Measurements from ENCODE around the gene WFIKKN2.

Gene WFIKKN2

DNA sequence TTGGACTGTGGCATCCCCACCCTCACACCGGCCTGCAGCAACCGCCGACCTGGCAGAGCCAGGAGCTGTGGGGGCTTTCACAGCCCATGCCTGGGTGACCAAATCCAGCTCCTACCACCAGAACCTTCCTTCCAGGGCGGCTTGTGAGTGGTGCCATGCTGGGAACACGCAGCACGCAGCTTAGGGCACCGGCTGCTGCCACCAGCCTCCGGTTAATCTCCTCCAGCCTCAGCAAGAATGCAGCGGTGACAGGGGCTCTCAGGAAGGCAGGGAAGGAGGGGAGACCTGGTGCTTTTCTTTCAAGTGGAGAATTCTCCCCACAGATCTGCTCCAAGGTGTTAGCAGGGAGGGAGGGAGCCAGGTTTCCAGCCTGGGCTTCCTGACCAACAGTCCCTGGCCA, 35.8 kb upstream of the WFIKKN2 start:
- Histone ChIP-seq H3F3A (ENCODE audit: insufficient read depth, low read length) (no peaks in the 10 kb centered on the region), H3K9me2 (ENCODE audit: low read depth, low read length) (no peaks in the 10 kb centered on the region), H3K4me1 (ENCODE audit: insufficient read depth, low read length, severe bottlenecking) (no peaks in the 10 kb centered on the region), H3K36me3 (ENCODE audit: insufficient read depth, low read length) (no peaks in the 10 kb centered on the region), H3K4me2 (ENCODE audit: low read length) (no peak overlapping the region), H3K4me3 (ENCODE audit: low read depth, low read length, poor library complexity, severe bottlenecking) (no peak overlapping the region), H3K79me2 (ENCODE audit: insufficient read depth, low read length) (no peaks in the 10 kb centered on the region), H2AFZ (ENCODE audit: low read length) (no peak overlapping the region), H3K27ac (ENCODE audit: low read depth, low read length, poor library complexity, severe bottlenecking) (no peak overlapping the region), H3K27me3 (ENCODE audit: insufficient read depth, low read length) (peaks cover 4% of the 10 kb centered on the region; the same call in 1 of the 2 replicates), H3K9me3 (ENCODE audit: low read length) (no peaks in the 10 kb centered on the region), H4K20me1 (ENCODE audit: insufficient read depth, low read length) (no peaks in the 10 kb centered on the region), H3K9ac (ENCODE audit: low read length) (no peak overlapping the region)
- TF ChIP-seq, protein P1, sequence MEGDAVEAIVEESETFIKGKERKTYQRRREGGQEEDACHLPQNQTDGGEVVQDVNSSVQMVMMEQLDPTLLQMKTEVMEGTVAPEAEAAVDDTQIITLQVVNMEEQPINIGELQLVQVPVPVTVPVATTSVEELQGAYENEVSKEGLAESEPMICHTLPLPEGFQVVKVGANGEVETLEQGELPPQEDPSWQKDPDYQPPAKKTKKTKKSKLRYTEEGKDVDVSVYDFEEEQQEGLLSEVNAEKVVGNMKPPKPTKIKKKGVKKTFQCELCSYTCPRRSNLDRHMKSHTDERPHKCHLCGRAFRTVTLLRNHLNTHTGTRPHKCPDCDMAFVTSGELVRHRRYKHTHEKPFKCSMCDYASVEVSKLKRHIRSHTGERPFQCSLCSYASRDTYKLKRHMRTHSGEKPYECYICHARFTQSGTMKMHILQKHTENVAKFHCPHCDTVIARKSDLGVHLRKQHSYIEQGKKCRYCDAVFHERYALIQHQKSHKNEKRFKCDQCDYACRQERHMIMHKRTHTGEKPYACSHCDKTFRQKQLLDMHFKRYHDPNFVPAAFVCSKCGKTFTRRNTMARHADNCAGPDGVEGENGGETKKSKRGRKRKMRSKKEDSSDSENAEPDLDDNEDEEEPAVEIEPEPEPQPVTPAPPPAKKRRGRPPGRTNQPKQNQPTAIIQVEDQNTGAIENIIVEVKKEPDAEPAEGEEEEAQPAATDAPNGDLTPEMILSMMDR (IDR thresholded peaks at IDR 0.05; ENCODE audit: low read length), result no peak
- TF ChIP-seq EZH2 (IDR thresholded peaks at IDR 0.05; ENCODE audit: borderline replicate concordance, low read length), result no peak

DNA sequence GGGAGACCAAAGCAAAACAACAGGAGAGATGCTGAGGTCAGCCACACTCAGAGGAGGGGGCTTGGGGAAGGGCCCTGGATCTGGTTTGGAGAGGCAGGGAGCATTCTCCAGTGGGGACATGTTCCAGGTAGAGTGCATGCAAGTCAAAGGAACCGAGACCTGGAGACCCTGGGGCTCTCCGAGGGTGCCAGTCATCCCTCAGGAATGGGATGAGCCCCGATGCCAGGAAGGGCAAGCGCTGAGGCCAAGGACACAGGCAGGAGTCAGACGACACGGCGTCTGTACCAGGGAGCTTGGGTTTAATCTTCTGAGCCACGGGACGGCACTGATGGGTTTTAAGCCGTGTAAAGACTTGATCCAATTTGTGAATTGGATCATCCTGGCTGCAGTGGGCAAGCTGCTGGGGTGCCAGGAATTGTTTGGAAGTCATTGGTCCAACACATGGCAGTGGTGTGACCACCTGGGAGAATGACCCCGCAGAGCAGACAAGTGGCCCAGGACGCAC, 35.1 kb upstream of the WFIKKN2 start:
- Histone ChIP-seq H3K4me3 (ENCODE audit: low read depth, low read length, poor library complexity, severe bottlenecking) (no peak overlapping the region), H3K9ac (ENCODE audit: low read length) (no peak overlapping the region), H3K9me2 (ENCODE audit: low read depth, low read length) (no peaks in the 10 kb centered on the region), H2AFZ (ENCODE audit: low read length) (no peak overlapping the region), H3K36me3 (ENCODE audit: insufficient read depth, low read length) (no peaks in the 10 kb centered on the region), H3K4me1 (ENCODE audit: insufficient read depth, low read length, severe bottlenecking) (no peaks in the 10 kb centered on the region), H3F3A (ENCODE audit: insufficient read depth, low read length) (no peaks in the 10 kb centered on the region), H3K4me2 (ENCODE audit: low read length) (no peak overlapping the region), H4K20me1 (ENCODE audit: insufficient read depth, low read length) (no peaks in the 10 kb centered on the region), H3K9me3 (ENCODE audit: low read length) (no peaks in the 10 kb centered on the region), H3K79me2 (ENCODE audit: insufficient read depth, low read length) (no peaks in the 10 kb centered on the region), H3K27me3 (ENCODE audit: insufficient read depth, low read length) (peaks cover 4% of the 10 kb centered on the region; the same call in 1 of the 2 replicates), H3K27ac (ENCODE audit: low read depth, low read length, poor library complexity, severe bottlenecking) (no peak overlapping the region)
- TF ChIP-seq EZH2 (IDR thresholded peaks at IDR 0.05; ENCODE audit: borderline replicate concordance, low read length), result no peak
- TF ChIP-seq, protein P1 (IDR thresholded peaks at IDR 0.05; ENCODE audit: low read length), result no peak

DNA sequence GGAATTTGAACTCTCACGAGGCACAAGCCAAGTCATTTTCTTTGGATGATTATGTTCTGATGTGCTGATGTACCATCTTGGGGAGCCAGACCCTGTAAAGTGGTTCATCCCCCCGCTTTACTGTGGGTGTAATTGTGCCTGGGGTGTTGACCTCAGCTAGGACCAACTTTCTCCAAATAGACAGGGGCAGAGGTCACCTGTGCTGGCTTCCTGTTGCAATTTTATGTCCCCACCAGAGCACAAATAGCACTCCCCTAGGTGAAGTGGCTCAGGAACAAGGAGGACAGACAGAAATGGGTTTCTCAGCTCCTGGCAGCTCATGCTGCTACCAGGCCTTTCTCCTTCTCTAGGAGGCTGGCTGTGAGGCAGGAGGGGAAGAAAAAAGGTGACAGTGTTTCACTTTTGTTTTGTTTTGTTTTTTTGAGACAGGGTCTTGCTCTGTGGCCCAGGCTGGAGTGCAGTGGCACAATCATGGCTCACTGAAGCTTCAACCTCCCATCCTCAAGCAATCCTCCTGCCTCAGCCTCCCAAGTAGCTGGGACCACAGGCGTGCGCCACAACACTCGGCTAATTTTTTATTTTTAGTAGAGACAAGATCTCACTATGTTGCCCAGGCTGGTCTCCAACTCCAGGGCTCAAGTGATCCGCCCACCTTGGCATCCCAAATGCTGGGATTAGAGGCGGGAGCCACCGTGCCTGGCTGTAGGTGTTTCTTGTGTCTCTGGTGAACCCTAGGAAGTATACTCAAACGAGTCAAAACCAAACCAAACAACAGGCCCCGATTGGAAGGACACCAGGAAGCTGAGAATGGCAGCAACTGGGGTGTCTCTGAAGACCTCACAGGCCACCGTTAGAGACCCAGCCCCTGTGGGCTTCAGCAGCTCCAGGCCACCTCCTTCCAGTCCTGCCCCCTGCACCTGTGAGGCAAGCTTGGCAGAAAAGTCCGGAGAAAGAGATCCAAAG, 32.5 kb upstream of the WFIKKN2 start:
- no peaks in the 10 kb centered on the region for H3K9me2 ChIP-seq (ENCODE audit: low read depth, low read length)
- H3K4me1 ChIP-seq (ENCODE audit: insufficient read depth, low read length, severe bottlenecking), result no peaks in the 10 kb centered on the region
- no peaks in the 10 kb centered on the region for H3F3A ChIP-seq (ENCODE audit: insufficient read depth, low read length)
- no peak overlapping the region for H2AFZ ChIP-seq (ENCODE audit: low read length)
- H3K4me3 ChIP-seq (ENCODE audit: low read depth, low read length, poor library complexity, severe bottlenecking), result no peak overlapping the region
- no peak overlapping the region for H3K4me2 ChIP-seq (ENCODE audit: low read length)
- no peaks in the 10 kb centered on the region for H3K36me3 ChIP-seq (ENCODE audit: insufficient read depth, low read length)
- no peaks in the 10 kb centered on the region for H3K9me3 ChIP-seq (ENCODE audit: low read length)
- H3K9ac ChIP-seq (ENCODE audit: low read length), result no peak overlapping the region
- no peaks in the 10 kb centered on the region for H4K20me1 ChIP-seq (ENCODE audit: insufficient read depth, low read length)
- TF ChIP-seq, protein P1 (IDR thresholded peaks at IDR 0.05; ENCODE audit: low read length), result no peak
- TF ChIP-seq EZH2 (IDR thresholded peaks at IDR 0.05; ENCODE audit: borderline replicate concordance, low read length), result no peak
- no peaks in the 10 kb centered on the region for H3K79me2 ChIP-seq (ENCODE audit: insufficient read depth, low read length)
- H3K27ac ChIP-seq (ENCODE audit: low read depth, low read length, poor library complexity, severe bottlenecking), result no peak overlapping the region
- peaks cover 4% of the 10 kb centered on the region; the same call in 1 of the 2 replicates for H3K27me3 ChIP-seq (ENCODE audit: insufficient read depth, low read length)

All from OCI-LY1 (cell line).